Measurements from ENCODE around the gene ATG4A.

DNA sequence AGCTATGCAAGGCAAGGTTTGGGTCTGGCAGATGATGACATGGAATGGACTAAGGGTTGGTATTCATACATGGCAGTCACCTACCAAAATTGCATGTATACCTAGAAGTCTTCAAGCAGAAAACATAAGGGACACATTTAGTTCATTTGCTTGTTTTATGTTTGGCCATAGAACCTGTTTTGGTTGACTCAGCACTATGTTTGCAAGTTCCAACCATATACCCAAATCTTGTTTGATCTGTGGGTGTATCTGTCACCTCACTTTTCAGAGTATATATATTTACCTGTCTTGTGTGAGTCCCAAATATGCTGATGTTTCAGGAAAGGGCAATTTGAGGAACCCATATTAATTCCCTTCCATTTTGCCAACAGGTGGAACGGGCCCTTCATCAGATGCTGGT lies 39.3 kb downstream of the ATG4A start:
- TF ChIP-seq, protein P1, sequence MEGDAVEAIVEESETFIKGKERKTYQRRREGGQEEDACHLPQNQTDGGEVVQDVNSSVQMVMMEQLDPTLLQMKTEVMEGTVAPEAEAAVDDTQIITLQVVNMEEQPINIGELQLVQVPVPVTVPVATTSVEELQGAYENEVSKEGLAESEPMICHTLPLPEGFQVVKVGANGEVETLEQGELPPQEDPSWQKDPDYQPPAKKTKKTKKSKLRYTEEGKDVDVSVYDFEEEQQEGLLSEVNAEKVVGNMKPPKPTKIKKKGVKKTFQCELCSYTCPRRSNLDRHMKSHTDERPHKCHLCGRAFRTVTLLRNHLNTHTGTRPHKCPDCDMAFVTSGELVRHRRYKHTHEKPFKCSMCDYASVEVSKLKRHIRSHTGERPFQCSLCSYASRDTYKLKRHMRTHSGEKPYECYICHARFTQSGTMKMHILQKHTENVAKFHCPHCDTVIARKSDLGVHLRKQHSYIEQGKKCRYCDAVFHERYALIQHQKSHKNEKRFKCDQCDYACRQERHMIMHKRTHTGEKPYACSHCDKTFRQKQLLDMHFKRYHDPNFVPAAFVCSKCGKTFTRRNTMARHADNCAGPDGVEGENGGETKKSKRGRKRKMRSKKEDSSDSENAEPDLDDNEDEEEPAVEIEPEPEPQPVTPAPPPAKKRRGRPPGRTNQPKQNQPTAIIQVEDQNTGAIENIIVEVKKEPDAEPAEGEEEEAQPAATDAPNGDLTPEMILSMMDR (IDR thresholded peaks at IDR 0.05): no peak
- no peak for TF ChIP-seq POLR2A (IDR thresholded peaks at IDR 0.05)

All from right lobe of liver (tissue), 4 donors.